SK-N-SH (cell line): ENCODE results near the gene HLF.

Experiments
- ELF1 ChIP-seq: IDR thresholded peaks from 2 replicates; pipeline ENCODE4 v1.4.0; 2012
- EP300 ChIP-seq, 2 experiments: IDR thresholded peaks; 2 replicates each; pipeline versions ENCODE4 v1.4.0 to v1.6.1; 2012; ENCODE audit warnings: borderline replicate concordance in 1 of 2, low read depth in 1 of 2, low read length in 1 of 2
- EZH2phosphoT487 ChIP-seq: fragments of 200-600 bp; sonication (generic); IDR thresholded peaks from 2 replicates; pipeline ENCODE4 v1.6.1; 2017; ENCODE audit warnings: low read depth, mixed run types, mild to moderate bottlenecking, antibody characterized with exemption, moderate library complexity, borderline replicate concordance
- RFX5 ChIP-seq: IDR thresholded peaks from 2 replicates; pipeline ENCODE4 v1.6.1; 2012; ENCODE audit warnings: mild to moderate bottlenecking, improper control_type of control experiment, low read length
- SIN3A ChIP-seq: IDR thresholded peaks from 2 replicates; pipeline ENCODE4 v1.6.1; 2012; ENCODE audit warnings: low read depth, mild to moderate bottlenecking, low read length, moderate library complexity, borderline replicate concordance
- SMC3 ChIP-seq: IDR thresholded peaks from 2 replicates; pipeline ENCODE4 v1.6.1; 2012; ENCODE audit warnings: low read depth, low read length, improper control_type of control experiment
- TF ChIP-seq, protein P1 (sequence below): fragments of 200-600 bp; sonication (generic); IDR thresholded peaks from 2 replicates; pipeline ENCODE4 v1.6.1; 2017; ENCODE audit warnings: antibody characterized with exemption, mild to moderate bottlenecking, moderate library complexity

DNA sequence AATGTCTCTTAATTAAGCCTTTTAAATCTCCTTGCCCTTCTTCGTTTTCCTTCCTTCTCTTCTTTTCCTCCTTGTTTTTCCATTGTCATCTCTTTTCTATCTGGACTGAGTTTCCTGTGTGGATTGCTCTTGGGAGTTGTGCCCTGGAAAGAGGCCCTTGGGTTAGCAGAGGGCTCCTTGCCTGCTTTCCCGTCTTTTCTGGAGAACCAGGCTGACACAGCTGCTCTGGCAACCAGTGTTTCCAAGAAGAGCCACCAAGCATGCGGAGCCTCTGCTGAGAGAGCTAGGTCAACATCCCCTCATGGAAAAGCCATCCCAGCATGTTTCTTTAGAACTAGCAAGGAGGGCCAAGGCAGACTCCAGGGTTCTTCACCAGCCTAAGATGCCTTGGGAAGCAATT, 75.4 kb downstream of the HLF start:
- TF ChIP-seq EP300 (IDR thresholded peaks at IDR 0.05; ENCODE audit: borderline replicate concordance in 1 of 2, low read depth in 1 of 2, low read length in 1 of 2) (no peak), RFX5 (no peak), EZH2phosphoT487 (no peak), SIN3A (no peak), SMC3 (no peak), ELF1 (no peak)
- TF ChIP-seq, protein P1, sequence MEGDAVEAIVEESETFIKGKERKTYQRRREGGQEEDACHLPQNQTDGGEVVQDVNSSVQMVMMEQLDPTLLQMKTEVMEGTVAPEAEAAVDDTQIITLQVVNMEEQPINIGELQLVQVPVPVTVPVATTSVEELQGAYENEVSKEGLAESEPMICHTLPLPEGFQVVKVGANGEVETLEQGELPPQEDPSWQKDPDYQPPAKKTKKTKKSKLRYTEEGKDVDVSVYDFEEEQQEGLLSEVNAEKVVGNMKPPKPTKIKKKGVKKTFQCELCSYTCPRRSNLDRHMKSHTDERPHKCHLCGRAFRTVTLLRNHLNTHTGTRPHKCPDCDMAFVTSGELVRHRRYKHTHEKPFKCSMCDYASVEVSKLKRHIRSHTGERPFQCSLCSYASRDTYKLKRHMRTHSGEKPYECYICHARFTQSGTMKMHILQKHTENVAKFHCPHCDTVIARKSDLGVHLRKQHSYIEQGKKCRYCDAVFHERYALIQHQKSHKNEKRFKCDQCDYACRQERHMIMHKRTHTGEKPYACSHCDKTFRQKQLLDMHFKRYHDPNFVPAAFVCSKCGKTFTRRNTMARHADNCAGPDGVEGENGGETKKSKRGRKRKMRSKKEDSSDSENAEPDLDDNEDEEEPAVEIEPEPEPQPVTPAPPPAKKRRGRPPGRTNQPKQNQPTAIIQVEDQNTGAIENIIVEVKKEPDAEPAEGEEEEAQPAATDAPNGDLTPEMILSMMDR = no peak
